Measurements from ENCODE around the gene TRPM7.
"Not testable (repeated sequence)": the region's sequence is repeated elsewhere in the genome, so short reads cannot be mapped to it uniquely, and the experiment has no call there.

The TRPM7 gene

DNA sequence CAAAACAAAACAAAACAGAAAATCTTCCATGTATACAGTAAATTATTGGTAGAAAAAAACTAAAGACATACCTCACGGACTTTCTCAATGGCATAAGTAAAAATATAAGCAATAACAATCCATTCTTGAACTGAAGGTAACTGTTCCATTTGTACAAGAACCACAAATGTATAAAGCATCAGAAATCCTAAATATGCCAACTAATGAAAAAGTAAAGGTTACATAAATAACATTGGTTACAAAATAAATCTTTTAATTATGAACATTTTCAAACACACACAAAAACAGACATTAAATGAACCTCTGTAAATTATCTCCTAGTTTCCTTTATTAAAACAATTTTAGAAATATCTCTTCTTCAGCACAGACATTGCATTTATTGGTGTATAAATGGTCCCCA is 79.5 kb downstream of the TRPM7 start:
- H3K9me3 ChIP-seq (ENCODE audit: control insufficient read depth, low read depth, low read length), result no peaks in the 10 kb centered on the region
- no peak overlapping the region for H3K9ac ChIP-seq (ENCODE audit: low read length)
- no peak overlapping the region for H3K27ac ChIP-seq (ENCODE audit: low read length)
- no peaks in the 10 kb centered on the region for H3K27me3 ChIP-seq (ENCODE audit: control insufficient read depth, insufficient read depth, low read length)
- no peaks in the 10 kb centered on the region for H3K4me1 ChIP-seq (ENCODE audit: control insufficient read depth, low read depth, low read length)
- peaks cover 72% of the 10 kb centered on the region for H3K36me3 ChIP-seq (ENCODE audit: control insufficient read depth, low read depth, low read length)
- no peak overlapping the region for H3K4me3 ChIP-seq (ENCODE audit: low read length)

DNA sequence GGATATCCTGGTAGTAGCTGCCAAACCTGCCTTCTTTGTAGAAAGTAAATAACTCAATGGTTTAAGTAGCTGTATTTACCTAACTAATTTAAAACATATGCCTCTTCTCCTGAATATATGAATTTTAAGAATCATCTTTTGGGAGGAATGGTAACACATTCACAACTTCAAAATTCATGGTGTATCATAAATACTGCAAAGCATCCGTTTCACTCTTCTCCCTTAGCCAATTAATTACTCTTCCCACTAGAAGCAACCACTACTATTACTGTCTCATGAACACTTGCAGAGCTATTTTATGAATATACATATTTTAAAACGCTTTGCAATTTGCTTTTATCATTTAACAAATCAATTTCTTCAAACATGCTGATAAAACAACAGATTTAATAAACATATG is 81.1 kb downstream of the TRPM7 start:
- no peak overlapping the region for H3K27ac ChIP-seq (ENCODE audit: low read length)
- H3K9ac ChIP-seq (ENCODE audit: low read length), result no peak overlapping the region
- H3K4me3 ChIP-seq (ENCODE audit: low read length), result no peak overlapping the region
- no peaks in the 10 kb centered on the region for H3K27me3 ChIP-seq (ENCODE audit: control insufficient read depth, insufficient read depth, low read length)
- H3K4me1 ChIP-seq (ENCODE audit: control insufficient read depth, low read depth, low read length), result no peaks in the 10 kb centered on the region
- H3K9me3 ChIP-seq (ENCODE audit: control insufficient read depth, low read depth, low read length), result no peaks in the 10 kb centered on the region
- H3K36me3 ChIP-seq (ENCODE audit: control insufficient read depth, low read depth, low read length), result peaks cover 57% of the 10 kb centered on the region

DNA sequence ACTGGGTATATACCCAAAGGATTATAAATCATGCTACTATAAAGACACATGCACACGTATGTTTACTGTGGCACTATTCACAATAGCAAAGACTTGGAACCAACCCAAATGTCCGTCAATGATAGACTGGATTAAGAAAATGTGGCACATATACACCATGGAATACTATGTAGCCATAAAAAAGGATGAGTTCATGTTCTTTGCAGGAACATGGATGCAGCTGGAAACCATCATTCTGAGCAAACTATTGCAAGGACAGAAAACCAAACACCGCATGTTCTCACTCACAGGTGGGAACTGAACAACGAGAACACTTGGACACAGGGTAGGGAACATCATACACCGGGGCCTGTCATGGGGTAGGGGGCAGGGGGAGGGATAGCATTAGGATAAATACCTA is 84.6 kb downstream of the TRPM7 start:
- H3K36me3 ChIP-seq (ENCODE audit: control insufficient read depth, low read depth, low read length), result peaks cover 52% of the 10 kb centered on the region
- not testable (repeated sequence) for H3K27me3 ChIP-seq (ENCODE audit: control insufficient read depth, insufficient read depth, low read length); H3K4me1 ChIP-seq (ENCODE audit: control insufficient read depth, low read depth, low read length); H3K9ac ChIP-seq (ENCODE audit: low read length); H3K9me3 ChIP-seq (ENCODE audit: control insufficient read depth, low read depth, low read length); H3K4me3 ChIP-seq (ENCODE audit: low read length); H3K27ac ChIP-seq (ENCODE audit: low read length)

DNA sequence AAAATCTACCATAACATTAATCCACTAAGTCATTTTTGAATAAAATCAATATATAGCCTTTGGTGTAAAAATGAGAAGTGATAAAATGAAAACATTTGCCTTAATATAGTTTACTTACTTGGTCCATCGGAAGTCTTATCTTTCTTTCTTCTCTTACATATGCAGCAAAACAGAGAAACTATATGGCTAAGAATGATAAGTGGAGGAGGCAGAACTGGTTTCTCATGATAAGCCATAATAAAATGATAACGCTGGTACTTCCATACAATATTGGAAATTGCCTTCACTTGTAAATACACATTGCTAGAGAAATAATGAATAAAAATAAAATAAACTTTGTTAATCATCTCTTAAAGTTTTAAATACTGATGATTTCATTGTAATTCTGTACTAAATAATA is 92.3 kb downstream of the TRPM7 start:
- H3K27me3 ChIP-seq (ENCODE audit: control insufficient read depth, insufficient read depth, low read length), result no peaks in the 10 kb centered on the region
- no peak overlapping the region for H3K9ac ChIP-seq (ENCODE audit: low read length)
- H3K27ac ChIP-seq (ENCODE audit: low read length), result no peak overlapping the region
- no peaks in the 10 kb centered on the region for H3K4me1 ChIP-seq (ENCODE audit: control insufficient read depth, low read depth, low read length)
- H3K4me3 ChIP-seq (ENCODE audit: low read length), result no peak overlapping the region
- peaks cover 76% of the 10 kb centered on the region for H3K36me3 ChIP-seq (ENCODE audit: control insufficient read depth, low read depth, low read length)
- no peaks in the 10 kb centered on the region for H3K9me3 ChIP-seq (ENCODE audit: control insufficient read depth, low read depth, low read length)

DNA sequence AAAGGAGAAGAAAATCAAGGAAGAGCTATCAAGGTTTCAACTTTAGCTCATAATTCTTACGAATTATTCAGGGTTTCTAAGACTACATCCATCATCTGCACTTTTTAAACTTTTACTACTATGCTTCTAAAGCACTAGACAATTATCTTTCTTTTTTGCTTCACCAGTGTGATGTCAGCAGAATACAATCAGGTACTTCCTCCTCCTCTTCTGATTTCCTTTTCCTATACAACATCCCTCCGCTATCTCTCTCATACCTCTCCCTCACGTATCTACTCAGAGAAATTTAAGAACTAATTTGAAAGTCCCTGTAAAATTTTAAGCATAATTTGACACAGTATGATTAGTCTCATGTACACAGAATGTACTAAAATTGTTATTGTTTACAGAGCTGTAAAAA is 92.8 kb downstream of the TRPM7 start:
- H3K9me3 ChIP-seq (ENCODE audit: control insufficient read depth, low read depth, low read length), result no peaks in the 10 kb centered on the region
- peaks cover 77% of the 10 kb centered on the region for H3K36me3 ChIP-seq (ENCODE audit: control insufficient read depth, low read depth, low read length)
- H3K4me1 ChIP-seq (ENCODE audit: control insufficient read depth, low read depth, low read length), result no peaks in the 10 kb centered on the region
- no peak overlapping the region for H3K4me3 ChIP-seq (ENCODE audit: low read length)
- H3K27ac ChIP-seq (ENCODE audit: low read length), result no peak overlapping the region
- no peaks in the 10 kb centered on the region for H3K27me3 ChIP-seq (ENCODE audit: control insufficient read depth, insufficient read depth, low read length)
- no peak overlapping the region for H3K9ac ChIP-seq (ENCODE audit: low read length)

DNA sequence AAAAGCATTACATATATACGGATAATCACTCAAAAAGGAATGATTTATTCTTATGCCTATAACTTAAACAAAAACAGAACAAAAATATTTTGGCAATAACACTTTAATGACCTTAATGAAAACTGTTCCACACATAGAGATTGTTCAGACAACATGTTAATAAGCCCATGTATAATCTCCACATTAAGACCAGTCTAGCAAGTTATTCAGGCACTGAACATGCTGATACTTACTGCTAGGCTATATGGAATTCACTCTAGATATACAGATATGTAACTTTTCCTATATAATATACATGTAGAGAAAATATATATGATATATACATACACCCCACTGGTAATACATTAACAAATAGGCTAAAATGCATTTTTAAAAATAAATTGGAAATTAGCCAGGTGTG is 96.3 kb downstream of the TRPM7 start:
- Histone ChIP-seq H3K27me3 (ENCODE audit: control insufficient read depth, insufficient read depth, low read length) (no peaks in the 10 kb centered on the region), H3K27ac (ENCODE audit: low read length) (no peak overlapping the region), H3K4me3 (ENCODE audit: low read length) (no peak overlapping the region), H3K9me3 (ENCODE audit: control insufficient read depth, low read depth, low read length) (no peaks in the 10 kb centered on the region), H3K36me3 (ENCODE audit: control insufficient read depth, low read depth, low read length) (peaks cover 80% of the 10 kb centered on the region), H3K4me1 (ENCODE audit: control insufficient read depth, low read depth, low read length) (no peaks in the 10 kb centered on the region), H3K9ac (ENCODE audit: low read length) (no peak overlapping the region)

DNA sequence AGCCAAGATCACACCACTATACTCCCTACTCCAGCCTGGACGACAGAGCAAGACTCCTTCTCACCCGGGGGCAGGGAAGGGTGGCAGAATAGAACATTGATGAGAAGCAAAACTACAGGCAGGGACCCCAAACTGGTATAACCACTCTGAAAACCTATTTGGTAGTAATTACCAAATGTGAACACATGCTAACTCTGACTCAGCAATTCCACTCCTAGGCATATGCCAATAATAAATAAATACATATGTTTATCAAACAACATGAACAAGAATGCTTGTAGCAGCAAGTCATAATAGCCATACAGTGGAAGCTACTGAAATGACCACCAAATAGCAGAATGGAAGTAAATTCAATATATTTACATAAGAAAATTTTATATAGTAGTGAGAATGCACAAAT is 109.1 kb downstream of the TRPM7 start:
- H3K36me3 ChIP-seq (ENCODE audit: control insufficient read depth, low read depth, low read length), result peaks cover 63% of the 10 kb centered on the region
- H3K4me1 ChIP-seq (ENCODE audit: control insufficient read depth, low read depth, low read length), result no peaks in the 10 kb centered on the region
- H3K27ac ChIP-seq (ENCODE audit: low read length), result no peak overlapping the region
- no peak overlapping the region for H3K4me3 ChIP-seq (ENCODE audit: low read length)
- H3K27me3 ChIP-seq (ENCODE audit: control insufficient read depth, insufficient read depth, low read length), result no peaks in the 10 kb centered on the region
- no peaks in the 10 kb centered on the region for H3K9me3 ChIP-seq (ENCODE audit: control insufficient read depth, low read depth, low read length)
- H3K9ac ChIP-seq (ENCODE audit: low read length), result no peak overlapping the region

DNA sequence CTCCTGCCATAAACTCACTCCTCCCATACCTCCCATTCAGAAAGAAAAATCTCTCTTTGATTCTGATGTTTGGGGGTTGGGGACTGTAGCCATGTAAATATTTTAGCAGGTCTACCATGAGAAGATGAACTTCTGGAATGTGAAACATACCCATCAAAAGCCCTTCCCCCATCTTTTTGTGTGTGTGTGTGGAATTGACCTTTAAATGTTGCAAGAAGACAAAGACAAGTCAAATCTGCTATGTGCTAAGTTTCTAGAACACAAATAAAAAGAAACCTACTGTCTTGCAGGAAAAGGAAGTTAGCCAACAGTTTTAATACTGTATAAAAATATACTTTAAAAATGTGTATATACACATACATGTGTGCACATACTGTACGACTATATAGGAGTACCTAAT is 110.4 kb downstream of the TRPM7 start:
- no peaks in the 10 kb centered on the region for H3K9me3 ChIP-seq (ENCODE audit: control insufficient read depth, low read depth, low read length)
- H3K4me1 ChIP-seq (ENCODE audit: control insufficient read depth, low read depth, low read length), result no peaks in the 10 kb centered on the region
- no peak overlapping the region for H3K27ac ChIP-seq (ENCODE audit: low read length)
- no peak overlapping the region for H3K9ac ChIP-seq (ENCODE audit: low read length)
- H3K27me3 ChIP-seq (ENCODE audit: control insufficient read depth, insufficient read depth, low read length), result no peaks in the 10 kb centered on the region
- H3K36me3 ChIP-seq (ENCODE audit: control insufficient read depth, low read depth, low read length), result peaks cover 65% of the 10 kb centered on the region
- no peak overlapping the region for H3K4me3 ChIP-seq (ENCODE audit: low read length)

DNA sequence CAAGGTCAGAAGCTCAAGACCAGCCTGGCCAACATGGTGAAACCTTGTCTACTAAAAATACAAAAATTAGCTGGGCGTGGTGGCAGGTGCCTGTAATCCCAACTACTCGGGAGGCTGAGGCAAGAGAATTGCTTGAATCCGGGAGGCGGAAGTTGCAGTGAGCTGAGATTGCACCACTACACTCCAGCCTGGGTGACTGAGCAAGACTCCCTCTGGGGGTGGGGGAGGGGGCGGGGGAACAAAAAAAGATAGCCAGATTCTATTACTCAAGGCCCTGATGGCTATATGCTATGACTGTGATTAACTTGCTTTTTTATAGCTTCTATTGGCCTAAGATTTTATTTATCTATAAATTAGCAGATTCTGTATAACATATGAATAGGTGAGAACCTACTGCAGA is 112.8 kb downstream of the TRPM7 start:
- H3K4me3 ChIP-seq (ENCODE audit: low read length); H3K9me3 ChIP-seq (ENCODE audit: control insufficient read depth, low read depth, low read length); H3K27ac ChIP-seq (ENCODE audit: low read length); H3K27me3 ChIP-seq (ENCODE audit: control insufficient read depth, insufficient read depth, low read length); H3K9ac ChIP-seq (ENCODE audit: low read length); H3K4me1 ChIP-seq (ENCODE audit: control insufficient read depth, low read depth, low read length): not testable (repeated sequence)
- H3K36me3 ChIP-seq (ENCODE audit: control insufficient read depth, low read depth, low read length), result peaks cover 71% of the 10 kb centered on the region

DNA sequence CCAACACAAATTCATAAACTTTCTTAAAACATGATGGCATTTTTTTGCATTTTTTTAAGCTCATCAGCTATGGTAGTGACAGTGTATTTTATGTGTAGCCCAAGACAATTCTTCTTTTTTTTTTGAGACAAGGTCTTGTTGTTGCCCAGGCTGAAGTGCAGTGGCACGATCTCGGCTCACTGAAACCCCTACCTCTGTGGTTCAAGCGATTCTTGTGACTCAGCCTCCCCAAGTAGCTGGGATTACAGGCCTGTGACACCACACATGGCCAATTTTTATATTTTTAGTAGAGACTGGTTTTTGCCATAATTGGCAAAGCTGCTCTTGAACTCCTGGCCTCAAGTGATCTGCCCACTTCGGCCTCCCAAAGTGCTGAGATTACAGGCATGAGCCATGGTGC is 122.8 kb downstream of the TRPM7 start:
- Histone ChIP-seq H3K4me3 (ENCODE audit: low read length) (no peak overlapping the region), H3K9me3 (ENCODE audit: control insufficient read depth, low read depth, low read length) (no peaks in the 10 kb centered on the region), H3K4me1 (ENCODE audit: control insufficient read depth, low read depth, low read length) (no peaks in the 10 kb centered on the region), H3K9ac (ENCODE audit: low read length) (no peak overlapping the region), H3K27ac (ENCODE audit: low read length) (no peak overlapping the region), H3K27me3 (ENCODE audit: control insufficient read depth, insufficient read depth, low read length) (no peaks in the 10 kb centered on the region), H3K36me3 (ENCODE audit: control insufficient read depth, low read depth, low read length) (peaks cover 25% of the 10 kb centered on the region)

DNA sequence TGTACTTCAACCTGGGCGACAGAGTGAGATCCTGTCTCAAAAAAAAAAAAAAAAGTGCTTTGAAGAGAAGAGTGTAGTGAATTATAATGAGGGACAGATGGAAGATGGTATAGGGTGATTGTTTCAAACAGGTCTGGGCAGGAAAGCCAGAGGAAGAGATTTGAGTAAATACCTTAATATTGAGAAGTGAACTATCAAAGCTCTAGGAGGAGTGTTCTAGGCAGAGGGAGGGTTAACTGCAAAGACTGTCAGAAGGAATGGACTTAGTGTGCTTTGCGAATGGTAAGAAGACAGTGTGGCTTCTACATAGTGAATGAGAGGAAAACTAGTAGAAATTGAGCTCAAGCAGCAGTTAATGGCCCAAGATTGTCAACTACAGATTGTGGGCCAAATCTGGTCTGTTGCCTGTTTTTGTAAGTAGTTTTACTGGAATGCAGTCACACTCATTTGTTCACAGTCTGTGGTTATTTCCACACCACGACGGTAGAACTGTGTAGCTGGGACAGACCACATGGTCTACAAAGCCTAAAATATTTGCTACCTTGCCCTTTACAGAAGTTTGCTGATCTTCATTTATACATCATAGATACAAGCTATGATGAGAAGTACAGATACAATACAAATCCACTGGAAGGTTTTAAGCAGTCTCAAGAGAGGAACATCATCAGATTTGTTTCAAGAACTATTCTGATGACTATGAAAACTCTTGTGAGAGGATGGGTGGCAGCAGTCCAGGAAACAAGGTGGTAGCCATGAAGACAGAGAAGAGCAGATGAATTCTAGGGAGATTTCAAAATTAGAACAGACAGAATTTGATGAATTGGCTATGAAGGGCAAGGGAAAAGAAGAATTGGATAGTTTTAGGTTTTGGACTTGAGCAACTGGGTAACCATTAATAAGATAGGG is 123.6 kb downstream of the TRPM7 start:
- Histone ChIP-seq H3K9ac (ENCODE audit: low read length) (no peak overlapping the region), H3K36me3 (ENCODE audit: control insufficient read depth, low read depth, low read length) (peaks cover 18% of the 10 kb centered on the region), H3K27ac (ENCODE audit: low read length) (no peak overlapping the region), H3K4me1 (ENCODE audit: control insufficient read depth, low read depth, low read length) (no peaks in the 10 kb centered on the region), H3K4me3 (ENCODE audit: low read length) (no peak overlapping the region), H3K9me3 (ENCODE audit: control insufficient read depth, low read depth, low read length) (no peaks in the 10 kb centered on the region), H3K27me3 (ENCODE audit: control insufficient read depth, insufficient read depth, low read length) (no peaks in the 10 kb centered on the region)

DNA sequence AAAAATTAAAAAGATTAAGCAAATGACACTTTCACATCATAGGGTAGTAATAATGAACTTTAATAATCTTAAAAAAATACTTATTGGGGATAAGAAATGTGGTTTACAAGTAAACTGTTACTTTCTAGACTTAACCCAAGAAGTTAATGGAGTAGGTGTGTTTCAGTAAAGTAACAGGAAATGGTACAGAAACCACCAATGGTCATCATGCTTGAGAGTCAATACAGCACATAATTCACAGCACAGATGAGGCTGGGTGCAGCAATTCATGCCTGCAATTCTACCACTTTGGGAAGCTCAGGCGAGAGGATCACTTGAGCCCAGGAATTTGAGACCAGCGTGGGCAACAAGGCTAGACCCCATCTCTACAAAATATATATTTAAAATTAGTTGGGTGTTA is 128.6 kb downstream of the TRPM7 start:
- Histone ChIP-seq H3K9me3 (ENCODE audit: control insufficient read depth, low read depth, low read length) (no peaks in the 10 kb centered on the region), H3K36me3 (ENCODE audit: control insufficient read depth, low read depth, low read length) (peaks cover 18% of the 10 kb centered on the region)

More for the DNA sequence above, 128.6 kb downstream of the TRPM7 start:
- Histone ChIP-seq H3K4me1 (ENCODE audit: control insufficient read depth, low read depth, low read length) (no peaks in the 10 kb centered on the region), H3K27ac (ENCODE audit: low read length) (no peak overlapping the region), H3K27me3 (ENCODE audit: control insufficient read depth, insufficient read depth, low read length) (no peaks in the 10 kb centered on the region), H3K9ac (ENCODE audit: low read length) (no peak overlapping the region), H3K4me3 (ENCODE audit: low read length) (no peak overlapping the region)

All from iPS-18a (cell line).